Stimulated activated CD4-positive, alpha-beta T cell treated with anti-CD3 and anti-CD28 coated beads, Interleukin-4, amount 100 ng/mL, for 1 hour (primary cell): ENCODE data around the gene ALDH8A1.

Experiments
- DNase-seq: peaks from one replicate; pipeline ENCODE4 v3.0.0-alpha.2; 2020

The ALDH8A1 gene

DNA sequence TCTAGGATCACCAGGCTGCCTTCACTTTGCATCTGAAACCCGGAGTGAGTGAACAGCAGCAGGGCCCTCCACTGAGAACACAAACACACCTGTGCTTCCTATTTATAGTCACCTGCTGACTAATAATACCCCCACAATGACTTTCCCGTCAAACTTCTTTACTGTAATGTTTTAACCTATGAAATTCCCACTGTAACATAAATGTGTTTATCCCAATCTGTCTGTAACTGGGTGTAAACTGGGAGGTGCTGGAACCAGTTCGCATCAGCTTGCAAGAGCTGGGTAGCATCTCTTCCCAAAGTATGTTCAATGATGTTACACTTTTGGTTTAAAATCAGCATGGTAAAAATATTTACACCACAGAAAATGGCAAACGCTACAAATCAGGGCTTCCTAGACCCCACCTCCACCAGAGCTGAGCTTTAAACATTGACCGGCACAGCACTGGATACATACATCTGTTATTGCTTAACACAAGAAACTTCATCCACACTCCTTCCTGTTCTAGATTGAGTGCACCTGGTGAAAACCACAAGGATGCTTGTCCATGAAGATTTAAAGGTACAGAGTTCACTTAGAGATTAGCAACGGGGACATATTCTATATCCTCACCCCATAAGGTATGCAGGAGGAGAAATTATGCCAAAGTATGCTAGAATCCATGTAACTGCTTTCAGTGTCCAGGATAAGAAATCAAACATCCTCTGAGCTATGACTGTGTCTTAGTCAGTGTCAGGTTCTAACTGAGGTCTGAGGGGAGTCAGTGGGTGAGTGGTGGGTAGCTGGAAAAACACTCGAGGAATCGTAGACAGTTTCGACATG, 79.0 kb downstream of the ALDH8A1 start:
- no peak for DNase-seq

DNA sequence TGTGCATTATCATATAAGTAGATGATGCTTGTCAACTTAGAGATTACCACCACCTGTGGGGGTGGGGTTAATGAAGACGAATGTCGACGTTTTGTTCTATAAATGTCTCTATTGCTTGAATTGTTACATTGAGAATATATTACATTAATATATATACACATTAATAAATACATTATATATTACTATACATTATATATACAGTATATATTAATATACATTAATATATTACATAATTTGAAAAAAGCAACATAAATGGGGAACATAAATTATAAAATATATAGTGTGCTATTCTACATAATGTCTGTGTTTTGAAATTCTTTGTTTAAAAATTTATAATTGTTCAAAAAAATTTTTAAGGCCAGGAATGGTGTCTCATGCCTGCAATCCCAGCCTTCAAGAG, 81.1 kb downstream of the ALDH8A1 start:
- no peak for DNase-seq
